Astrocyte (in vitro differentiated cells and primary cell): Measurements from ENCODE around the gene SLC51B. TPM values are rescaled to one million over a fixed set of nuclear protein-coding genes. Genes with fewer than 3 reads are reported as not detected.

Experiments
- DNase-seq: peaks from one replicate; pipeline ENCODE4 v3.0.0-alpha.2; 2010; ENCODE audit warnings: low read depth
- FAIRE-seq: peaks from 2 replicates; lab custom pipeline; 2011; peaks lifted over from hg19 to GRCh38; lab: Jason Lieb, UNC
- H2AFZ ChIP-seq: 2 replicates; pipeline ENCODE4 v1.6.0; 2012; ENCODE audit warnings: low read depth, low read length, inconsistent platforms
- H3K27ac ChIP-seq: 2 replicates; pipeline ENCODE4 v1.5.1; 2011; ENCODE audit warnings: low read depth, low read length, inconsistent platforms
- H3K27me3 ChIP-seq: 2 replicates; pipeline ENCODE4 v1.6.0; 2011; ENCODE audit warnings: low read length, inconsistent platforms; ENCODE audit not compliant: insufficient read depth
- H3K36me3 ChIP-seq: 2 replicates; pipeline ENCODE4 v1.5.1; 2011; ENCODE audit warnings: low read length, inconsistent platforms; ENCODE audit not compliant: insufficient read depth
- H3K4me1 ChIP-seq: 2 replicates; pipeline ENCODE4 v1.5.1; 2011; ENCODE audit warnings: low read length, inconsistent platforms; ENCODE audit not compliant: insufficient read depth
- H3K4me2 ChIP-seq: 2 replicates; pipeline ENCODE4 v1.6.0; 2012; ENCODE audit warnings: low read length, inconsistent platforms
- H3K4me3 ChIP-seq: 2 replicates; pipeline ENCODE4 v1.5.1; 2011; ENCODE audit warnings: low read depth, mild to moderate bottlenecking, low read length, inconsistent platforms; ENCODE audit not compliant: insufficient read depth
- H3K79me2 ChIP-seq: 2 replicates; pipeline ENCODE4 v1.6.0; 2012; ENCODE audit warnings: mild to moderate bottlenecking, low read length, inconsistent platforms; ENCODE audit not compliant: insufficient read depth
- H3K9ac ChIP-seq: 2 replicates; pipeline ENCODE4 v1.6.0; 2012; ENCODE audit warnings: mild to moderate bottlenecking, low read length, inconsistent platforms
- H3K9me3 ChIP-seq: 2 replicates; pipeline ENCODE4 v1.5.1; 2012; ENCODE audit warnings: low read depth, mild to moderate bottlenecking, low read length, inconsistent platforms; ENCODE audit not compliant: insufficient read depth
- H4K20me1 ChIP-seq: 2 replicates; pipeline ENCODE4 v1.6.0; 2012; ENCODE audit warnings: low read length, inconsistent platforms; ENCODE audit not compliant: insufficient read depth
- H3K27ac Mint-ChIP-seq: one replicate; pipeline ENCODE4 v1.8.0; 2021; ENCODE audit warnings: mild to moderate bottlenecking, mixed read lengths; ENCODE audit not compliant: unreplicated experiment
- H3K27me3 Mint-ChIP-seq: one replicate; pipeline ENCODE4 v1.8.0; 2021; ENCODE audit warnings: low read depth, mixed read lengths; ENCODE audit not compliant: unreplicated experiment
- H3K36me3 Mint-ChIP-seq: one replicate; pipeline ENCODE4 v1.8.0; 2021; ENCODE audit warnings: low read depth, mixed read lengths; ENCODE audit not compliant: unreplicated experiment
- H3K4me1 Mint-ChIP-seq: one replicate; pipeline ENCODE4 v1.8.0; 2021; ENCODE audit warnings: low read depth, mixed read lengths; ENCODE audit not compliant: unreplicated experiment
- H3K4me3 Mint-ChIP-seq: one replicate; pipeline ENCODE4 v1.8.0; 2021; ENCODE audit warnings: mild to moderate bottlenecking, moderate library complexity, mixed read lengths; ENCODE audit not compliant: unreplicated experiment
- H3K9me3 Mint-ChIP-seq: one replicate; pipeline ENCODE4 v1.8.0; 2021; ENCODE audit warnings: mild to moderate bottlenecking, mixed read lengths; ENCODE audit not compliant: unreplicated experiment
- CTCF ChIP-seq: IDR thresholded peaks from 2 replicates; pipeline ENCODE4 v1.5.1; 2011; ENCODE audit warnings: low read depth, mild to moderate bottlenecking, inconsistent platforms, low read length, moderate library complexity; ENCODE audit not compliant: insufficient read depth
- EZH2 ChIP-seq: IDR thresholded peaks from 2 replicates; pipeline ENCODE4 v1.6.1; 2012; ENCODE audit warnings: mild to moderate bottlenecking, low read length, inconsistent platforms; ENCODE audit not compliant: insufficient read depth
- total RNA-seq: library from RNA; stranded (reverse); gene quantifications from 2 replicates; pipeline ENCODE4 v1.2.1, GENCODE V29; 2021

SLC51B gene
- total RNA-seq, 1 donor from 2014 or later: not detected

GRCh38 chr15:65095011-65095746 lies 50.0 kb downstream of the SLC51B start:
- Histone ChIP-seq H3K4me1 (peaks cover 9% of the 10 kb centered on the region), H3K79me2 (no peaks in the 10 kb centered on the region), H3K36me3 (peaks cover 8% of the 10 kb centered on the region), H3K27ac (no peak overlapping the region), H3K4me3 (no peak overlapping the region), H3K9me3 (no peaks in the 10 kb centered on the region), H4K20me1 (peaks cover 10% of the 10 kb centered on the region), H3K4me2 (no peak overlapping the region), H3K27me3 (no peaks in the 10 kb centered on the region), H3K9ac (no peak overlapping the region), H2AFZ (no peak overlapping the region)
- FAIRE-seq (no peak), DNase-seq (no peak)
- H3K36me3 Mint-ChIP-seq: peaks cover 34% of the 10 kb centered on the region
- peaks cover 9% of the 10 kb centered on the region for H3K27me3 Mint-ChIP-seq
- H3K4me1 Mint-ChIP-seq: peaks cover 10% of the 10 kb centered on the region
- no peak for TF ChIP-seq CTCF
- no peak for TF ChIP-seq EZH2
- peak overlapping the region; percentile 20 for H3K4me3 Mint-ChIP-seq
- H3K9me3 Mint-ChIP-seq: peaks cover 4% of the 10 kb centered on the region
- no peak overlapping the region for H3K27ac Mint-ChIP-seq

DNA sequence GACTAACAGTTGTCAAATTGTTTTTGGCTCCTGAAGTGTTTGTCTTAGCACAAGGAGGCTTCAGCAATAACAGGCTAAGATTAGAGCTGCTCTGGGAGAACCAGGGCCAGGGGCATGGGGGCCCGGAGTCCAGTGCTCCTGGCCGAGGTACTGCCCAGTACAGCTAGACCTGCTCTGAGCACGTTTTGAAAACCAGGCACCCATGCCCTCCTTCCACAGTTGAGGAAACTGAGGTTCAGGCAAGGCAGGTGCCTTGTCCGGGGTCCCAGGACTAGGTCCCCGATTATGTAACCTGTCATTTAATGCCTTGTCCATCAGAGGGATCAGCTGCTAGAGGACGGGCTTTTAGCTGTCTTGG lies 50.5 kb downstream of the SLC51B start:
- Histone ChIP-seq H2AFZ (no peak overlapping the region), H3K9ac (no peak overlapping the region), H3K27me3 (no peaks in the 10 kb centered on the region), H3K4me1 (peaks cover 9% of the 10 kb centered on the region), H3K4me3 (no peak overlapping the region), H3K4me2 (no peak overlapping the region), H3K36me3 (peaks cover 8% of the 10 kb centered on the region), H4K20me1 (peaks cover 15% of the 10 kb centered on the region), H3K27ac (no peak overlapping the region), H3K9me3 (no peaks in the 10 kb centered on the region), H3K79me2 (no peaks in the 10 kb centered on the region)
- TF ChIP-seq EZH2 (no peak), CTCF (no peak)
- Mint-ChIP-seq H3K27ac (no peak overlapping the region), H3K27me3 (peaks cover 11% of the 10 kb centered on the region), H3K36me3 (peaks cover 34% of the 10 kb centered on the region), H3K4me1 (peaks cover 10% of the 10 kb centered on the region), H3K9me3 (peaks cover 4% of the 10 kb centered on the region), H3K4me3 (peak overlapping the region; percentile 20)
- DNase-seq (no peak), FAIRE-seq (no peak)
